GM21619 (cell line): ENCODE measurements around the gene C1orf35.

ENCODE experiments used
- ATAC-seq: cut with Tn5 transposase; IDR thresholded peaks from one replicate; pipeline ENCODE4 v1.9.1; 2021; ENCODE audit not compliant: unreplicated experiment

C1orf35 gene

DNA sequence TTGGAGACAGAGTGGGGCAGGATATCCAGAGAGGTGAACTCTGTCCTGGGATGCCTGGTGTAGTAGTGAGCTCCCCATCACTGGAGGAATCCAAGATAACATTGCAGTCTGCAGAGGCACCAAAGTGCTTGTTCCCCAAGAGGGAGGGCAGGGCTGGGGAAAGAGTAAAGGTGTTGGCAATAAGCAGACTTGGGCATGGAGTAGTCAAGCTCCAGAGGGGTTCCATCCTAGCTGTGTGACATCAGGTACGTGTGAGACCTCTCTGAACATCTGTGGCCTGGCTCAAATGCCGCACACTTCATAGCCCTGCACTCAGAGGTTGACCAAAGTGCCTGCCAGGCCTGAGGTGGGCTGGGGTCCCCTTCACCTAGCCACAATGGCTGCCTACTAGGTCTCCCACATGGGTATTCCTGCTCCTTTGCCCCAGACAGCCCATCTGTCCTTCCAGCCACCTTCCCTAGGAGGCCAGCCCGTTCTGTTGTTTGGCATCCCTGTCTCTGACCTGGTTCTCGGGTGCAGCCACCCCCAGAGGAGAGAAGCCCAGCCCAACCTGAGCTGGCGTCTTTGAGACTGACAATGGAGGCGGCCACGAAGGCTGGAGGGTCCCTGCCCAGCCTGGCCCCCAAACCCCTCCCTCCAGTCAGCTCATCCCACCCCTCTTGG is 23.4 kb downstream of the C1orf35 start:
- ATAC-seq = no peak

DNA sequence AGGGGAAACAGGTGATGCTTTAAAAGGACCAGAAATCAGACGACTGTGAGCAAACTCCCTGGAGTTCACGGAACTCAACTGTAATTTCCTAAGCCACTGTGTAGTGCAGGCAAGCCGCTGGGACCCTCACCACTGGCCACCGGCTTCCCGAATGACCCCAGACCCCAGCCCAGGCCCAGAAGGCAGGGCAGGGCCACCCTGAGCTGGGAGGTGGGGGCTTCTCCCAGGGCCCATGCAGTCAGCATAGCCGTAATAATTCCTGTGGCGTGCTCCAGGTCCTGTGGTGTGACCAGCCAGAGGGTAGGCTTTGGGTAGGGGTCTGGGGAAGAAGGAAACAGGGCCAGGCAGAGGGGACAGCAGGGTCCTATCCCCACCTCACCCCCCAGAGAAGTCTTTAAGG is 24.1 kb downstream of the C1orf35 start:
- no peak for ATAC-seq

DNA sequence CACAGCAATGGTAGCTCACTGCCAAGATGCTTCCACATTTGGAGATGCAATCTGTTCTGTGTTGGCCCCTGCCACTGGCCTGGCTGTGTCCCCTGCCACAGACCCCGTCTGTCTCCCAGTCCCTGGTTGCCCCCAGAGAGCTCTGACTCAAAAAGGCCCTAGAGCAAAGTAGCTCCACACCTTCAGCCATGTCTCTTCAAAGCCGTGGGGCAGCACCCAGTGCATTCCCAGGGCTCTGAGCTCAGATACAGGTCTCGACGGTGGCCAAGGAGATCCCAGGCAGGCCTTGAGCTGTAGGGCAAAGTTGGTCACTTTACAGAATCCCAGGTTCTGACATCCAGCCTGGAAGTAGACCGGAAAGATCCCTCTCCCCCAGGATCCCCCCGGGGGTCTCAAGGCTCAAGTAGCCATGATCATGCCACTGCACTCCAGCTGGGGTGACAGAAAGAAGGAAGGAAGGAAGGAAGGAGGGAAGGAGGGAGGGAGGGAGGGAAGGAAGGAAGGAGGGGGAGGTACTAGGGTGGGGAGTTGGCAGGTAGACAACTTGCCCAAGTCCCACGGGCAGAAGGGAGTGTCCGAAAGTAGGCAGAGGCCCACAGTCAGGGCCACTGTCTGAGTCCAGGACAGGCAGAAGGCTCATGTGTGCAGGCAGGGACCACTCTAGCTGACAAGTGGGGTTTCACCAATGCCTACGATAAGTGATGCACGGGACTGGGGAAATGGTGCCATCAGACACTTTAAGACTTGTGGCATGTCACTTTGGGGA is 25.4 kb downstream of the C1orf35 start:
- ATAC-seq = no peak

DNA sequence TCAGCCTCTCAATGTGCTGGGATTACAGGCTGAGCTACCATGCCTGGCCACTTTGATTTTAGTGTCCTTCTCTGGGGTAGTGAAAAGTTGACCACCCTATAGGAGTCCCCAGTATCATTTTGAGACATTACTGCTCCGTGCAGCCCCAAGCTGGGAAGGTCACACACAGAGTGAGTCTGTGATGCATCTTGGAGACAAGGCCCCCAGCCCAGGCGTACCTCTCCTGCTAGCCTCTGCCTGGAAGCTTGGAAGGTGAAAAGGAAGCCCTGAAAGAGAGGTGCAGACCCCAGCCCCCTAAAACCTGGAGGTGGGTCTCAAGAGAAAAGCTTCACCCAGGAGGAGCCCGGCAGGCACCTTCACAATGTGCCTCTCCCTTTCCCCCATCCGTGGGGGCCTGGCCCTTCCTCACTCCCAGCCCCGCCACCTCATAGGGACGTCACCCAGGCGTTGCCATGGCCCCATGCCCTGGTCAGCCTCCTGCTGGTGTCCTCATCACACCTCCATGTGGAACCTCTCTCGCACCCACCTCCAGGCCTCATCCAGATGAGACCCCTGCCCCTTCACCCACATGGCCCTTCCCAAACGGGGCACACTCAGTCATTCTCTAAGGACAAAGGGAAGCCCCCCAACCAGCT is 26.2 kb downstream of the C1orf35 start:
- no peak for ATAC-seq

DNA sequence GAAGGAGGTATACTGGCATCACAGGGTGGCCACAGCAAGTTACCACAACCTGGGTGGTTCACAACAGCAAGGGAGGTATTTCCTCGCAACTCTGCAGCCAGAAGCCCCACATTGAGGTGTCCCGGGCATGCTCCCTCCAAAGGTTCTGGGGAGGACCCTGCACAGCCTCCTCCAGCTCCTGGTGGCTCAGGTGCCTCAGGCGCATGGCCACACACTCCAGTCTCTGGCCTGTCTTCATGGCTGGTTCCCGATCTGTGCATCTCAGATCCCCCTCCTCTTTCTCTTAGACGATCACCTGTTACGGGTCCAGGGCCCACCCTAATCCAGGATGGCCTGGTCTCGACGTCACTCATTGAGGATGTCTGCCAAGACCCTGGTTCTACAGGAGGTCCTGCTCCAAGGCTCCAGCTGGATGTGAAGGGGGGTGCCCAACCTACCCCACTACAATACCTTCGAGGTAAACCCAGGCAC is 27.3 kb downstream of the C1orf35 start:
- ATAC-seq = no peak

- ATAC-seq = no peak
Observed at GRCh38 chr1:228074954-228075730, 28.0 kb downstream of the C1orf35 start.

GRCh38 chr1:228073857-228074545 is 29.1 kb downstream of the C1orf35 start:
- ATAC-seq = no peak

DNA sequence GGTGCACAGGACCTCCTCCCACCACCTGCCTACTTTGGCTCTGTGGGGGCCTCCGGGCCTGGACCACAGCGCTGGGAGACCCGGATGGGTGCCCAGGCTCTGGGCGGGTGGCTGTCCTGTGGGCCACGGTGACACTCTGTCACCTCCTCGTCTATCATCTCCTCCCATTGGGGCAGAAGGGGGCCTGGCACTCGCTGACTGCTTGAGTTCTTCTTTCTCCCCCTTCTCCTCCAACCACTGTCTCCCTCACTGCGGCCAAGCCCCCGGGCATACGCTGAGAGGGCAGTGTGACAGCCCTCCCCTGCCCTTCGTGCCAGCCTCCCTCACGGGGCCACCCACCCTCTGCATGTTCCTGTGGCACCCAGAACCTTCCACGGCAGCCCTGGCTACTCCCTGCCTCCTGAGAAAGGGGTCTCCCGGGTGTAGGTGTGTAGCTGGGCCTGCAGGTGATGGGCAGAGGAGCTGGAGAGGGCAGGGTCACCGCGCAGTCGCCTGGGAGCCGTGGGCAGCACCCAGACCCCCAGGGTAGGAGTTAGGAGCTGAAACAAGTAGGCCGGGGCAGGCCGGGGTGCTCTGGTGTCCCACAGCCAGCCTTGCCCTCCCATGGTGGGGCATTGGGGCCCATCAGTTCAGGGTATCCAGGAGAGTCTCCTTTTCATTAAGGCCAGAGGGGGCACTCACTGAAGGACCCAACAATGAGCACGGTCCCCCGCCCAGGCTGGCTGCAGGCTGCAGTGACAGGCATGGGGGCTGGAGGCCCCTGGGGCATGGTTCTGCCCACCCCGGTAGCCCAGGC is 29.9 kb downstream of the C1orf35 start:
- ATAC-seq = no peak

DNA sequence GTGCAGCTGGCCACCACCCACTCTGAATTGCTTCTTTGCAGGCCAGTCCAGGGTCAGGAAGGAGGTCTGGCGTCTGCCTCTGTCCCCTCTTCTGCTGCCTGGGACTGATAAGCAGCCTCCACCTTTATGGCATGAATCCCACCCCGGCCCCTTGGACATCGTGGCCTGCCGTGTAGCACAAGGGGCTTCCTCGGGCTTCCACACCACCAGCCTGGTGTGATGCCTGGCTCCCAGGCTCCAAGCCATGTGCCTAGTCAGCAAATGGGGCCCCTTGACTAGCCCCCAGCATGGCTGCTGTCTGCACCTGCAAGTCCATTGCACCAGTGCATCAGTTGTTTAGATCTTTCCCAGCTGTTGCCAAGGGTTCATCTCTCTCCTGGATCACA is 30.5 kb downstream of the C1orf35 start:
- ATAC-seq = no peak

GRCh38 chr1:228071839-228072657 is 31.1 kb downstream of the C1orf35 start:
- no peak for ATAC-seq

GRCh38 chr1:228070851-228071250 is 32.3 kb downstream of the C1orf35 start:
- ATAC-seq = no peak

- no peak for ATAC-seq
Observed at GRCh38 chr1:228070173-228070572, 33.0 kb downstream of the C1orf35 start.

DNA sequence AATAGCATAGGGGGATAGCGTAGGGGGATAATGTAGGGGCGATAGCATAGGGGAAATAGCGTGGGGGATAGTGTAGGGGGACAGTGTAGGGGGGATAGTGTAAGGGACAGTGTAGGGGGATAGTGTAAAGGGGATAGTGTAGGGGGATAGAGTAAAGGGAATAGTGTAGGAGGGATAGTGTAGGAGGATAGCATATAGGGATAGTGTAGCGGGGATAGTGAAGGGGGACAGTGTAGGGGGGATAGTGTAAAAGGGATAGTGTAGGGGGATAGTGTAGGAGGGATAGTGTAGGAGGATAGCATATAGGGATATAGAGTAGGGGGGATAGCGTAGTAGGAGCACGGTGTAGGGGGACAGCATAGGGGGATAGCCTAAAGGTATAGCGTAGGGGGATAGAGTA is 34.8 kb downstream of the C1orf35 start:
- no peak for ATAC-seq

GRCh38 chr1:228066891-228067654 is 36.1 kb downstream of the C1orf35 start:
- no peak for ATAC-seq

DNA sequence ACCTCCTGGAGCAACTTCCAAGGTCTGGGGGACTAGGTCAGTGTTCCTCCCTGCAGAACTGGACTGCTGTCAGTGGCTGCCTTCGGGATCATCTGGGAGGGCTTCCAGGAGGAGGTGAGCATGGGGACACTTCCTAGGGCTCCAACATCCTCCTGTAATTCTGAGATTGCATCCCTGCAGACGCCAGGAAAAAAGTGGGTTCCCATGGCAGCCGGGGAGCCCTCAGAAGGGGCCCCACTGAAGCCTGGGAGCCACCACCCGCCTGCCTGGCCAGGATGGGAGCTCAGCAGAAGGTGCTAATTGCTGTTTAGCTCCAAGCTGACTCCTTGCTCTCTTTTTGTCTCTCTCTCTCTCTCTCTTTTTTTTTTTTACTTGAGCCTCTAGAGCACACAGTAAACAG is 36.7 kb downstream of the C1orf35 start:
- no peak for ATAC-seq

DNA sequence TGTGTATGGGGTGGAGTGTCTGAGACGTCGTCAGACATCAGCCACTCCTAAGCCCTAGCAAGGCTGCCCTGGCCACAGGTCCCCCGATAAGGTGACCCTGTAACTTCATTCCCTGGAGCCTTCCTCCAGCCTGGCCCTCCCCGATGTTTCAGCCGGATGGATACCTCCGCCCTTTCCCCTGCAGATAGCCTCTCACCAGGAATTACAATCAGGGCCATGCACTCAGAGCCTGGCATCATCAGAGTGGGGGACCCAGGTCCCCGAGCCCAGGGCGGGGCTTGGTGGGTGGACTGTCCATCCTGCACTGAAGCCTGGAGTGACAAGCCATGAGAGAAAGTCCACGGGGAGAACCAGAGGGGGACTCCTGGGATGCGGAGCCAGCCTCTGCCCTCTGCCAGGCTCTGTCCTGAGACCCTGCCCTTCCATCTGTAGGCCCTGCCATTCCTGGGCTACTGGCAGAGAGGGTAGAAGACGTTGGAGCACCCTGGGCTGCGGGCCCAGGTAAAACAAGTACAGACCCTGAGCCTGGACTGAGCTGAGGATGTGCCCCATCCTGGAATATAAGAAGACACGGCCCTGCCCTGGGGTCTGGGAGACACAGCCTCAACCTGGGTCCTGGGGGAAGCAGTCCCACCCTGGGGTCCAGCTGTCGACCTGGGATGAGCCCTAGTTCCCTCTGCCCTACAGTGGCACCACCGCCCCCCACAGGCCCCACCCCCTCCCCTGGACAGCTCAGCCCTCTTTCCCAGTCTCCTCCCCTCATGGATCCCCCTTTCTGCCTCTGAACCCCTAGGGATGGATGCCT is 37.4 kb downstream of the C1orf35 start:
- ATAC-seq = no peak

DNA sequence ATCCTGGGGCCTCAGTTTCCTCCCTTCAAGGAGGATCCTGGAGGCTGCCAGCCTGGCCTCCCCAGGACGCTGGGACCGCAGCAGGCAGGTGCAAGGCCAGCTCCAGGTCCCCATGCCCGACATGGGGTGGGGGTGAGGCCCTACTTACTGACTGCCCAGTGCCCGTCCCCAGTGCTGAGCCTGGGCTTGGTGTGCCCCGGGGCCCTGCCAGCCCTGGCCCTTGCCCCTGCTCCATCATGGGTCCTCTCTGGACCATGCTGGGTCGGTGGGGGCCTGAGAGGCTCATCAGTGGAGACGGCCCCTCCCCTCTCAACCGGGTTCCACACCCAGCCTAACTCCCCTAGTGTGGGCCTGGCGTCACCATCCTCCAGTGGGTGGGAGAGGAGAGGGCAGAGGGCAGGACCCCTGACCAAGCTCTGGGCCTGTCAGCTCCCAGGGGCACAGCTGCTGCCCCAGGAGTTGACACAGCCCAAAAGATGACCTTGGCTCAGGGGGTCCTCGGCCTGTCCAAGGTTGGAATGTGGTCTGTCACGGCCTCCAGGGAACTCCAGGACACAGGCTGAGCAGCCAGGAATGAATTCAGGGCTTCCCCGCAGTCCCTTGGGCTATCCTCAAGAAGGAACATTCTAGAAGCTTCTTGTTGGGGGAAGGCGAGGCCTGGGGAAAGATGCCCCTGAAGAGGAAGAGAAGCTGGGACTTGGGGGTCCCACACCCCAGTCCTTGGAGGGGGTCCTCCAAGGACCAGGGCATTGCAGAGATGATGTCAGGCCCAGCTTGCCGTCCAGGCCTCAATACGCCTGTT is 38.2 kb downstream of the C1orf35 start:
- no peak for ATAC-seq
